Kidney tubule cell (primary cell): ENCODE measurements around the gene PVALEF.
A peak's percentile ranks its signal among the peaks of the same experiment; 100 is the strongest.

ENCODE experiments used
- DNase-seq: peaks from one replicate; pipeline ENCODE4 v3.0.0-alpha.2; 2018; ENCODE audit warnings: low spot score

The PVALEF gene

GRCh38 chr17:81183807-81184206 is 18.5 kb downstream of the PVALEF start:
- DNase-seq: no peak

- DNase-seq: no peak
Observed at GRCh38 chr17:81184555-81184954, 19.2 kb downstream of the PVALEF start.

GRCh38 chr17:81186203-81186602 is 20.9 kb downstream of the PVALEF start:
- no peak for DNase-seq

GRCh38 chr17:81187120-81187519 is 21.8 kb downstream of the PVALEF start:
- no peak for DNase-seq

- no peak for DNase-seq
Observed at GRCh38 chr17:81187586-81188490, 22.5 kb downstream of the PVALEF start.

GRCh38 chr17:81188491-81188840 is 23.2 kb downstream of the PVALEF start:
- DNase-seq: no peak

- DNase-seq: no peak
Observed at GRCh38 chr17:81189016-81189415, 23.7 kb downstream of the PVALEF start.

GRCh38 chr17:81189670-81190530 is 24.6 kb downstream of the PVALEF start:
- DNase-seq: no peak

GRCh38 chr17:81190591-81190990 is 25.3 kb downstream of the PVALEF start:
- no peak for DNase-seq

- no peak for DNase-seq
Observed at GRCh38 chr17:81191116-81191515, 25.8 kb downstream of the PVALEF start.

- no peak for DNase-seq
Observed at GRCh38 chr17:81191646-81192045, 26.3 kb downstream of the PVALEF start.

GRCh38 chr17:81192386-81193050 is 27.2 kb downstream of the PVALEF start:
- no peak for DNase-seq

- DNase-seq: no peak
Observed at GRCh38 chr17:81193051-81193410, 27.7 kb downstream of the PVALEF start.

GRCh38 chr17:81193470-81194224 is 28.3 kb downstream of the PVALEF start:
- no peak for DNase-seq

- DNase-seq: no peak
Observed at GRCh38 chr17:81194225-81194760, 29.0 kb downstream of the PVALEF start.

GRCh38 chr17:81194941-81195901 is 29.9 kb downstream of the PVALEF start:
- DNase-seq: no peak

- DNase-seq: no peak
Observed at GRCh38 chr17:81195941-81196495, 30.7 kb downstream of the PVALEF start.

GRCh38 chr17:81196505-81197408 is 31.4 kb downstream of the PVALEF start:
- peak; percentile 26 for DNase-seq

- no peak for DNase-seq
Observed at GRCh38 chr17:81197409-81197795, 32.1 kb downstream of the PVALEF start.
